Effector memory CD4-positive, alpha-beta T cell (primary cell): ENCODE data around the gene SLC7A8.

Source experiments
- DNase-seq, 3 donors: peaks; one replicate each; pipeline ENCODE4 v3.0.0-alpha.2; 2020
- H3K27ac ChIP-seq: 2 replicates; pipeline ENCODE4 v1.7.0; 2013; ENCODE audit warnings: mild to moderate bottlenecking, low read length, moderate library complexity; ENCODE audit not compliant: insufficient read depth, poor library complexity, severe bottlenecking
- H3K27me3 ChIP-seq: replicated peaks from 2 replicates; pipeline ENCODE4 v1.7.0; 2013; ENCODE audit warnings: mild to moderate bottlenecking, low read length; ENCODE audit not compliant: insufficient read depth, control insufficient read depth, poor library complexity, severe bottlenecking
- H3K36me3 ChIP-seq: 2 replicates; pipeline ENCODE4 v1.7.0; 2013; ENCODE audit warnings: mild to moderate bottlenecking, low read length, moderate library complexity; ENCODE audit not compliant: control insufficient read depth, insufficient read depth
- H3K4me1 ChIP-seq: 2 replicates; pipeline ENCODE4 v1.7.0; 2013; ENCODE audit warnings: low read length, mild to moderate bottlenecking; ENCODE audit not compliant: control insufficient read depth, insufficient read depth, poor library complexity, severe bottlenecking
- H3K4me3 ChIP-seq: 2 replicates; pipeline ENCODE4 v1.7.0; 2013; ENCODE audit warnings: low read length, low read depth, mild to moderate bottlenecking; ENCODE audit not compliant: insufficient read depth, poor library complexity, severe bottlenecking
- H3K9me3 ChIP-seq: 2 replicates; pipeline ENCODE4 v1.7.0; 2013; ENCODE audit warnings: mild to moderate bottlenecking, low read length, moderate library complexity; ENCODE audit not compliant: control insufficient read depth

Gene SLC7A8

GRCh38 chr14:23125933-23126524 lies 57.4 kb downstream of the SLC7A8 start:
- no peaks in the 10 kb centered on the region for H3K36me3 ChIP-seq
- no peaks in the 10 kb centered on the region for H3K9me3 ChIP-seq
- no peak overlapping the region for H3K4me3 ChIP-seq
- no peak overlapping the region for H3K27ac ChIP-seq
- H3K4me1 ChIP-seq, result peaks cover 6% of the 10 kb centered on the region
- H3K27me3 ChIP-seq, result no peaks in the 10 kb centered on the region
- no peak for DNase-seq

- H3K27ac ChIP-seq, result no peak overlapping the region
These were observed 58.4 kb downstream of the SLC7A8 start for GRCh38 chr14:23125011-23125410.

DNA sequence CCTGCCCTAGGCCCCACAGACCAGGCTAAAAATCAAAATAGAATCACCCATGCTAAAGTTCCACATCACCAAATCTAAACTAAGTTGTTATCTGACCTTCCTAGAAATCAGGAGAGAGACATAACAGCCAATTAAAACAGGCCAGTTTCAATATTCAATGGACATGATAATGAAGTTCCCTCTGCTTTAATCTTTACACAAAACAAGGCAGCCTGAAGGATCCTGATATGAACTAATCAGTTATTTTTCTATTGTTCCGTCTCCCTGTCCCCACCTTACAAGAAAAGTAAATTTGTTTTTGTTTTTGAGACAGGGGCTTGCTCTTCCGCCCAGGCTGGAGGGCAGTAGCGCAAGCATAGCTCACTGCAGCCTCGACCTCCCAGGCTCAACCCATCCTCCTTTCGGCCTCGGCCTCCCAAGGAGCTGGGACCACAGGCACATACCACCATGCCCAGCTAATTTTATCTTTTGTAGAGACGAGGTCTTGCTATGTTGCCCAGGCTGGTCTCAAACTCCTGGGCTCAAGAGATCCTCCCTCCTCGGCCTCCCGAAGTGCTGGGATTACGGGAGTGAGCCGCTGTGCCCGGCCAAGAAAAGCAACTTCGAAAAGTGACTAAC lies 59.0 kb downstream of the SLC7A8 start:
- no peak overlapping the region for H3K4me3 ChIP-seq
- H3K27me3 ChIP-seq, result no peaks in the 10 kb centered on the region
- H3K27ac ChIP-seq, result no peak overlapping the region
- H3K4me1 ChIP-seq, result peaks cover 22% of the 10 kb centered on the region
- H3K9me3 ChIP-seq, result no peaks in the 10 kb centered on the region
- no peaks in the 10 kb centered on the region for H3K36me3 ChIP-seq
- no peak for DNase-seq

More at GRCh38 chr14:23125011-23125410, 58.4 kb downstream of the SLC7A8 start:
- Histone ChIP-seq H3K36me3 (no peaks in the 10 kb centered on the region), H3K4me1 (peaks cover 16% of the 10 kb centered on the region), H3K4me3 (no peak overlapping the region), H3K9me3 (no peaks in the 10 kb centered on the region), H3K27me3 (no peaks in the 10 kb centered on the region)
- DNase-seq, result no peak

DNA sequence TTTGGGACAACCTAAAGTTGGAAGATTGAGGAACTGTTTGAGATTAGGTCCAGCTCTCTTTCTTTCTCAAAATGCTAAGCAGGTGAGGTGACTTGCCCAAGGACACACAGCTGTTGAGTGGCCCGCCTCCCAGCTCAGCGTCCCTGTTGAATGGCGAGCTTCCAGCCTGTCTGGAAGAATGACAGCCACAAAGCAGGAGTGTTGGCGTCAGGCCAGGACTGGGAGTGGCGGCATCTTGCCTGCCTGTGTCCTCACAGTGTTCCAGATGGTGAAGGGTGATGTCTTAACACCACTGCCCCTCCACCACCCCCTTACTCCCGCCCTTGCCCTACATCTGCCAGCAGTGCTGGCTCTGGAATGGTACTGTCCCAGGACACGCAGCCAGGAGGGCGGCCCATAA lies 60.0 kb downstream of the SLC7A8 start:
- Histone ChIP-seq H3K27me3 (no peaks in the 10 kb centered on the region), H3K9me3 (no peaks in the 10 kb centered on the region), H3K27ac (no peak overlapping the region), H3K36me3 (no peaks in the 10 kb centered on the region), H3K4me1 (peaks cover 32% of the 10 kb centered on the region), H3K4me3 (no peak overlapping the region)
- no peak for DNase-seq

DNA sequence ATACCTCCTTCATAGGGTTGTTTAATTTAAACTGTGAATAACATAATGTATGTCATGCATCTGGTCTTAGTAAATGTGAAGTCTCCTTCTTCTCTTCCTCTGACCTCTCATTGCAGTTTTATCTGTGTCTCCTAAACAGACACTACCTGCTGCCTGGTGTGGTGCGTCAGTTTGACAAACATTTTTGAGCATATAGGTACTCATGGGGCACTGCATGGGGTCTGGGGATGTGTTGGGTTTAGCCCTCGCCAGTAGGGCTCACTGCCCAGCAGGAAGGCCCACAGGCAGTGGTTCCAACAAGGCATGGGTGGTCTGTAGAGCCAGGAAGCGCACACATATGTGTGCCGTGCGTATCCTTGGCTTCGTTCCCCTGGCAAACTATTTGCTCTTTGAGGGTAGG lies 61.4 kb downstream of the SLC7A8 start:
- no peak for DNase-seq
- H3K27ac ChIP-seq, result no peak overlapping the region
- peaks cover 44% of the 10 kb centered on the region for H3K4me1 ChIP-seq
- H3K9me3 ChIP-seq, result no peaks in the 10 kb centered on the region
- H3K36me3 ChIP-seq, result no peaks in the 10 kb centered on the region
- H3K27me3 ChIP-seq, result no peaks in the 10 kb centered on the region
- no peak overlapping the region for H3K4me3 ChIP-seq

DNA sequence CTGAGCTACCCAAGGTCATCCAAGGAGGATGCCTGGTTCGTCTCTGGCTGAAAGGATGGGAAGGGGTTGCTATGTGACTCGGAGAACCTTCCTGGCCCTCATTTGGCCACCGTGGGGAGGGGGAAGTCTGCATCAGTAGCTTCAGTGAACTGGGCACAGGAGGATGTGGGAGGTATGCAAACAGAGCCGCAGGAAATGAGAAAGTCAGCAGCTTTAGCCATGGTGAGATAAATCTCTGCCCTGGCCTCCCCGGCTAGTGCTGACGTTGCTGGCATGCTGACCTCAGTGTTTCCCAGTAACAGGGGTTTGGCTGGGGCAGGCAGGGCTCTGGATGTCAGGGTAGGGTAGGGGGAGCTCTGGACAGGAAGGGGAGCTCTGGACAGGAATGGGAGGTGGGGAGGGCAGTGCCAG lies 62.1 kb downstream of the SLC7A8 start:
- DNase-seq, result no peak
- peaks cover 44% of the 10 kb centered on the region for H3K4me1 ChIP-seq
- H3K4me3 ChIP-seq, result no peak overlapping the region

GRCh38 chr14:23120541-23121251 lies 62.8 kb downstream of the SLC7A8 start:
- Histone ChIP-seq H3K36me3 (no peaks in the 10 kb centered on the region), H3K27ac (peak overlapping the region; percentile 53), H3K9me3 (no peaks in the 10 kb centered on the region), H3K27me3 (no peaks in the 10 kb centered on the region), H3K4me1 (peaks cover 44% of the 10 kb centered on the region), H3K4me3 (no peak overlapping the region)
- peak; percentile 63 to 76 (median 67) for DNase-seq

More for the DNA sequence above, 62.1 kb downstream of the SLC7A8 start:
- Histone ChIP-seq H3K27me3 (no peaks in the 10 kb centered on the region), H3K9me3 (no peaks in the 10 kb centered on the region), H3K27ac (no peak overlapping the region), H3K36me3 (no peaks in the 10 kb centered on the region)

DNA sequence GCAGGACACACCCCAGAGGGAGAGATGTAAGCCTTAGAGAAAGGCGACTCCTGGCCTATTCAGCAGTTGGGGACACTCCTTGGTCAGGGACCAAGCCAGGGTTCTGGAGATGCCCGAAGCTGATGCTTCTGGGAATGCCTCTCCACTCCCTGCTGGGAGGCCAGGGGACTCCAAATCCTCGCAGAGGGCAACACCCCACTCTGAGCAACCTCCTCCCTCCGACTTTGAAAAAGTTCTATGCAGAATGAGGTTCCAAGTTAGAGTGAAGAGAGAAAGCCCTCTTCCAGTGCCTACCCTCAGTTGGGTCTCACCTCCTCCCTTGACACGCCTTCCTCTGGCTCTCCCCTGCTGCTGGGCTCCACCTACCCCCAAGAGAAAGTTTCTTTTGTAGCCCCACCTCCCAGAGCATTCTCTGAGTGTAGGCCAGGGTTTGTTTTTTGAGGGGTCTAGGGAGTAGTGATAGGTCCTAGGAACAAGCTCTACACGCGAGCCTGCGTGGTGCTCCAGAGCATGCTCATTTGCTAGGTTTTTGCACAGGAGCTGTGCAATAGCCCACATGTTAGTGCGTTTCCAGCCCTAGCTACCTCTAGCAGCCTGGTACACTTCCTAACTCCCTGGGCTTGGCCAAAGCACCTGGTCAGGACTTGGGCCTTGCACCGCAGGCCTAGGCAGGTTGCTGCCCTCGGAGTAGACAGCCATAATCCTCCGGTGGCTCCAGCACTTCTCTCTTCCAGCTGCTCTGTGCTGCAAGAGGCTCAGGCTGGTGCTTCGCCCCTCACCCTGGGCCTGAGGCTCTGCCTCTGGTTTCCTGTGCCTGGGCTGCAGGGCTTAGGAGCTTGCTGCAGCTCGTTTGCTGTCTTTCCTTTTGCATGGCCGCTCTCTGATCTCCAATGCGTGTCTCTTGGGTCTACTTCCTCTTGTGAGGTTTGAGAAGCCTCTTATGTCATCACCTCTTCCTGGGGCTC lies 63.8 kb downstream of the SLC7A8 start:
- H3K27me3 ChIP-seq, result no peaks in the 10 kb centered on the region
- no peak overlapping the region for H3K4me3 ChIP-seq
- peak overlapping the region; percentile 53 for H3K27ac ChIP-seq
- H3K9me3 ChIP-seq, result no peaks in the 10 kb centered on the region
- DNase-seq, result peak in 1 of 3 donors; percentile 3
- peaks cover 44% of the 10 kb centered on the region for H3K4me1 ChIP-seq
- H3K36me3 ChIP-seq, result no peaks in the 10 kb centered on the region

GRCh38 chr14:23118506-23119362 lies 64.7 kb downstream of the SLC7A8 start, which contains the start of gene CEBPE:
CEBPE (minus strand) TSS chr14:23119255; CDS start chr14:23119091, 164 bp downstream.
- no peak for DNase-seq
- Histone ChIP-seq H3K36me3 (no peaks in the 10 kb centered on the region), H3K9me3 (no peaks in the 10 kb centered on the region), H3K4me3 (no peak within 1 kb of the TSS), H3K27me3 (no peaks in the 10 kb centered on the region), H3K27ac (peak within 1 kb of the TSS; percentile 53), H3K4me1 (peaks cover 44% of the 10 kb centered on the region)
